Kidney epithelial cell (primary cell): ENCODE results near the gene SESN1. TPM values are rescaled to one million over a fixed set of nuclear protein-coding genes. Genes with fewer than 3 reads are reported as not detected.

Experiments
- DNase-seq: peaks from one replicate; pipeline ENCODE4 v3.0.0-alpha.2; 2010; ENCODE audit warnings: low read depth
- H3K27me3 ChIP-seq: 2 replicates; pipeline ENCODE4 v1.6.0; 2011; ENCODE audit warnings: low read length; ENCODE audit not compliant: control insufficient read depth, insufficient read depth
- H3K36me3 ChIP-seq: 2 replicates; pipeline ENCODE4 v1.5.1; 2011; ENCODE audit warnings: low read length; ENCODE audit not compliant: control insufficient read depth, insufficient read depth
- H3K4me3 ChIP-seq: 2 replicates; pipeline ENCODE4 v1.5.1; 2011; ENCODE audit warnings: low read depth, mild to moderate bottlenecking, control low read depth, low read length
- total RNA-seq: library from RNA; depleted of rRNA; stranded (reverse); fragments of >200 nt; gene quantifications from 2 replicates; pipeline ENCODE4 v1.2.3, GENCODE V29; 2015
- TF ChIP-seq, protein P1 (sequence below): IDR thresholded peaks from 2 replicates; pipeline ENCODE4 v1.5.1; 2011; ENCODE audit warnings: mild to moderate bottlenecking, moderate library complexity, low read length, control low read depth, inconsistent platforms; ENCODE audit not compliant: insufficient read depth, poor library complexity, severe bottlenecking

Gene SESN1
- total RNA-seq, 1 donor from 2014 or later, result 13.2 TPM

DNA sequence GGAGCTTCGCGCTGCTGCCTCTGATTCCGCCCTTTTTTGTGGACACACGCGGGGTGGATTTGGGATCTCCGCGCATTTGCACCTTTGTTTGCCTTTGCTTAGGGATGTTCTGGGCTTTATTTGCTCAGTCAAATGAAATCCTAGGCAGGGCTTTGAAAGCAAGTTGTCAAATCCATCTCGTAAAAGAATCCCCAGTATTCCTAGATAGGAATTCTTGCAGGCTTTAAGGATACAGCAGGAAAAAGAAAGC, 1.1 kb upstream of the SESN1 start:
- H3K36me3 ChIP-seq, result no peaks in the 10 kb centered on the region
- H3K4me3 ChIP-seq, result peak overlapping the region; percentile 90
- no peak for DNase-seq
- no peaks in the 10 kb centered on the region for H3K27me3 ChIP-seq
- TF ChIP-seq, protein P1, sequence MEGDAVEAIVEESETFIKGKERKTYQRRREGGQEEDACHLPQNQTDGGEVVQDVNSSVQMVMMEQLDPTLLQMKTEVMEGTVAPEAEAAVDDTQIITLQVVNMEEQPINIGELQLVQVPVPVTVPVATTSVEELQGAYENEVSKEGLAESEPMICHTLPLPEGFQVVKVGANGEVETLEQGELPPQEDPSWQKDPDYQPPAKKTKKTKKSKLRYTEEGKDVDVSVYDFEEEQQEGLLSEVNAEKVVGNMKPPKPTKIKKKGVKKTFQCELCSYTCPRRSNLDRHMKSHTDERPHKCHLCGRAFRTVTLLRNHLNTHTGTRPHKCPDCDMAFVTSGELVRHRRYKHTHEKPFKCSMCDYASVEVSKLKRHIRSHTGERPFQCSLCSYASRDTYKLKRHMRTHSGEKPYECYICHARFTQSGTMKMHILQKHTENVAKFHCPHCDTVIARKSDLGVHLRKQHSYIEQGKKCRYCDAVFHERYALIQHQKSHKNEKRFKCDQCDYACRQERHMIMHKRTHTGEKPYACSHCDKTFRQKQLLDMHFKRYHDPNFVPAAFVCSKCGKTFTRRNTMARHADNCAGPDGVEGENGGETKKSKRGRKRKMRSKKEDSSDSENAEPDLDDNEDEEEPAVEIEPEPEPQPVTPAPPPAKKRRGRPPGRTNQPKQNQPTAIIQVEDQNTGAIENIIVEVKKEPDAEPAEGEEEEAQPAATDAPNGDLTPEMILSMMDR, result no peak

DNA sequence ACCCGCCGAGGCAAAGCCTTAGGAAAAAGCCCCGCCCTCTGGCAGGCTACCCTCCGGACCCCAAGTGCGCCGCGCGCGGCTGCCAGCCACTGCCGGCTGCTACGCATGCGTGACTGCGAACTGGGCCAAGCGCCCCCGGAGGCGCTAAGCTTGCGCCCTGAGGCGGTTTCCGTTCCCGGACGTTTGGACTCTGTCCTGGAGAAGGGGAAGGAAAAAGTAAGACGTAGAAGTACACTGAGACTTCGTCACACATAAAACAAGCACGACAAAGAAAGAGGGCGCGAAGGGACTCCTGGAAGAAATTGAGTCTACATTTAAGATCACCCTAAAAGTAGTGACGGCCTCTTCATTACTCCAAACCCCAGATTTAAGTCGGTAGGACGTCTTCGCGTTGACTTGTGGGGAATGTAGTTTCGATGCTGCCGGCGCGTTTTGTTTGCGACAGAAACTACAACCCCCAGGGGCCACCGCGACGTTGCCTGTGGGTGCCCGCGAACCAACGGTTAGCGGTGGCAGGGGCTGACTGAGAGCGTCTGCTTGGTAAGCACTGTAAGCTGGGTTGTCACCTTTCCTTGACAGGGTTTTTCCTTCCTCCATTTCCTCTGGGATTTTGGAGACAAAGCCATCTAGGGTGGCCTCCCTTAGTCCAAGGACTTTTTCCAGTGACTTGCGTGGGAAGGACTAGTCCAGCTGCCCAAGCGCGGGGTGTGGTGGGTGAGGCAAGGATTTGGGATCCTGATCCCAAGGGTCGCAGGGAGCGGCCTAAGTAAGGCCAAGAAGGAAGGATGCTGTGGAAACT, 589 bp upstream of the SESN1 start, which contains the start of gene CEP57L1:
Gene CEP57L1, plus strand, starts transcription at position 472 of the 799 bp plus-strand sequence. CDS start 49,715 bp downstream, outside the sequence.
- peak within 1 kb of the TSS; percentile 90 for H3K4me3 ChIP-seq
- TF ChIP-seq, protein P1, result no peak
- no peaks in the 10 kb centered on the region for H3K36me3 ChIP-seq
- H3K27me3 ChIP-seq, result no peaks in the 10 kb centered on the region
- DNase-seq, result peak; percentile 93

DNA sequence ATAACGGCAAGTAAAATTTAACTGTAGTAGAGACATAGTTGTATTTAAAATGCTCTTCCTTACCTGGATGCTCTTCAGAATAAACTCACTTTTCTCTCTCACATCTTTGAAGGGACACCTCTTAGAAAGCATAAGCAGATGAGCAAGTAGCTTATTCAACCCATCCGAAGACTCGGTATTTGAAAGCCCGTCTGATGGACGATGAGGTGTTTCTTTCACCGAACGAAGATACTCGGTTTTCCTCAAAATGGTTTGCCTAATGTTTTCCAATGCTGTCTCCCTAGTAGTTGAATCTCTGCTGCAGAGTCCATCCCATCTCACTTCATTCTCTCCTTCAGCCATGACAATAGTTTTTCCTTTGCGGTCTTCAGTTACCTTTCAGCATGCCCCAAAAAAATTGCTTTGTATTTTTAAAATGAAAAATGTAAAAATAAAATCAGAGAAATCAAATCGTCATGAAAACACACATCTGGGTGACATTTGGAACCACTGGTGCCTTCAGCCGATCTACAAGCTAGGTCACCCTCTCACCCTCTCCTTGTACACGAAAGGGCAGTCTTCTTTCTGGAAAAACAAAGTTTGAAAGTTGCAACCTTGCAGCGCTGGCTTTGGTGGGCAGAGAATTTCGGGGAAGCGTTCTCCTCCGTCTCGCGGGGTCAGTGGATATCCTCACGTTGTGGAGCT, 772 bp downstream of the SESN1 start:
- peak overlapping the region; percentile 90 for H3K4me3 ChIP-seq
- H3K27me3 ChIP-seq, result no peaks in the 10 kb centered on the region
- TF ChIP-seq, protein P1, result no peak
- H3K36me3 ChIP-seq, result no peaks in the 10 kb centered on the region
- DNase-seq, result no peak

DNA sequence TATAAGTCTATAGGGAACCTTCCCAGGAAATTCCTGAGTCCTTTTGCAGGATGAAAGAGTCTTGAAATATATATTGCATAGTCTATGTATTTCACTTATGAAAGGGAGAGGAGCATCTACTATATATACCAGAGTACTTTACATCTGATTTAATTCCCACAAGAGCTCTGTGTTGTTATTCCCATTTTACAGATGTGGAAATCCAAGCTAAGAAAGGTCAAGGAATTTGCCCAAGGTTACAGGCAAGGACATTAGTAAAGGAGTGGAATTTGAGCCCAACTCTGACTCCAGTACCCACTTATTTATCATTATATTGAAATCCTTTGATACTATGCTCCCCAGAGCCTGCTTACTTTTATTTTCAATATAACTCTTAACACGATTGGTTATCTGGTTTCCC, 2.6 kb downstream of the SESN1 start:
- TF ChIP-seq, protein P1, result no peak
- Histone ChIP-seq H3K4me3 (no peak overlapping the region), H3K27me3 (no peaks in the 10 kb centered on the region)

DNA sequence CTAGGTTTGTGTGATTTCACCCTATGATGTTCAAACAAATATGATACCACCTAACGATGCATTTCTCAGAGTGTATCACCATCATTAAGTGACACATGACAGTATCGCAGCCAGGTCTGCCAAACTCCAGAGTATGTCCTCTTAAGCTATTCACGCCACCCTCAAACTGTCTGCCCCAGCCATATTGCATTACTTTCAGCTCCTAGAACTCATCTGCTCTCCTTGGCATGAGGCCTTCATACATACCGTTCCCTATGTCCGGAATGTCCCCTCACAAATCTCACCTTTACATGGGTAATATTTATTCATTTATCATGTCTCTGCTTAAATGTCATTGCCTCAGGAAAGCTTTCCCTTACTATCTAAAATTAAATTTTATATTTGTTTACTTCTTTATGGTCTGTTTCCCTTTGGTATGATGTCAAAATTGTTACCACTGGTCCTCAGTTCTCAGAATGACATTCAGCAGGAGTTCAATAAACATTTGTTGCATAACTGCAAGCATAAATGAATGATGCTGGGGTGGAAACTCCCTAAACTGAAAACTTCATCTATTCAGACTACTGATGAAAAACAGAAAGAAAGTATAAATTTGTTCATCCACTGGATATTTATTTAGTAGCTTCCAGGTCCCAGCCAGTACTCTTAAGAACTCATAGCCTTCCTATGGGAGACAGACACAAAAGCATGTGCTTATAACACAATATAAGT, 3.2 kb downstream of the SESN1 start:
- Histone ChIP-seq H3K4me3 (no peak overlapping the region), H3K36me3 (no peaks in the 10 kb centered on the region), H3K27me3 (no peaks in the 10 kb centered on the region)
- TF ChIP-seq, protein P1, result no peak
- DNase-seq, result no peak

More for the DNA sequence above, 2.6 kb downstream of the SESN1 start:
- H3K36me3 ChIP-seq, result no peaks in the 10 kb centered on the region
- DNase-seq, result no peak
